HepG2 (cell line): Measurements from ENCODE around the gene CCDC117. TPM values are rescaled to one million over a fixed set of nuclear protein-coding genes. Genes with fewer than 3 reads are reported as not detected.

Experiments used
- AKNA ChIP-seq: sonication (generic); formaldehyde crosslinking; IDR thresholded peaks from 2 replicates; pipeline ENCODE4 v1.4.0; 2020; ENCODE audit warnings: missing genetic modification reagents, borderline replicate concordance
- BRF2 ChIP-seq: sonication (generic); formaldehyde crosslinking; IDR thresholded peaks from 2 replicates; pipeline ENCODE4 v1.8.1; 2022; ENCODE audit warnings: mild to moderate bottlenecking, missing genetic modification reagents
- FOXA1 ChIP-seq, 2 experiments: fragments of 450-650 bp in 1 of 2; sonication (generic) in 1 of 2; formaldehyde crosslinking in 1 of 2; IDR thresholded peaks; 2 replicates each; pipeline versions ENCODE4 v1.4.0 to v1.6.1; 2016 to 2020; ENCODE audit warnings: missing genetic modification reagents in 1 of 2
- HES4 ChIP-seq: sonication (generic); formaldehyde crosslinking; IDR thresholded peaks from 2 replicates; pipeline ENCODE4 v1.9.0; 2021; ENCODE audit warnings: mild to moderate bottlenecking, missing genetic modification reagents, borderline replicate concordance
- MAFG ChIP-seq: sonication (generic); formaldehyde crosslinking; IDR thresholded peaks from 2 replicates; pipeline ENCODE4 v1.5.1; 2020; ENCODE audit warnings: mild to moderate bottlenecking, missing genetic modification reagents
- SP2 ChIP-seq: sonication (generic); formaldehyde crosslinking; IDR thresholded peaks from 2 replicates; pipeline ENCODE4 v1.5.1; 2020; ENCODE audit warnings: mild to moderate bottlenecking, missing genetic modification reagents
- U2AF2 ChIP-seq: fragments of 200-400 bp; formaldehyde crosslinking; IDR thresholded peaks from 2 replicates; pipeline ENCODE4 v1.6.1; 2017; ENCODE audit warnings: low read depth, mild to moderate bottlenecking, low read length
- ZBTB10 ChIP-seq: sonication (generic); formaldehyde crosslinking; IDR thresholded peaks from 2 replicates; pipeline ENCODE4 v1.4.0; 2020; ENCODE audit warnings: missing genetic modification reagents, borderline replicate concordance
- ZNF614 ChIP-seq: IDR thresholded peaks from 2 replicates; pipeline ENCODE4 v1.6.1; 2018; ENCODE audit warnings: missing biosample characterization, missing genetic modification reagents, inconsistent platforms, borderline replicate concordance
- ZNF703 ChIP-seq: sonication (generic); formaldehyde crosslinking; IDR thresholded peaks from 2 replicates; pipeline ENCODE4 v1.5.1; 2020; ENCODE audit warnings: missing genetic modification reagents, mild to moderate bottlenecking, moderate library complexity, borderline replicate concordance
- polyA plus RNA-seq, 8 experiments: library from polyadenylated mRNA; depleted of rRNA in 3 of 8; stranded (reverse) in 7 of 8; unstranded in 1 of 8; fragments of >200 nt; fragmentation: Illumina TruSeq in 4 of 8; extraction: Trizol in 4 of 8; gene quantifications; 2 replicates each; pipeline versions ENCODE4 v1.2.1 to v1.2.3, GENCODE V29; 2011 to 2016; ENCODE audit warnings: low read depth in 4 of 8, missing spikeins in 1 of 8, mixed read lengths in 1 of 8; ENCODE audit not compliant: insufficient read depth in 1 of 8
- total RNA-seq, 5 experiments: library from RNA; depleted of rRNA; stranded (reverse); fragments of >200 nt; fragmentation: Illumina TruSeq; extraction: Trizol; gene quantifications; 2 replicates each; pipeline ENCODE4 v1.2.3, GENCODE V29; 2016; ENCODE audit warnings: low read depth in 1 of 5
- TF ChIP-seq, protein P1 (sequence below): sonication (generic); formaldehyde crosslinking; IDR thresholded peaks from 2 replicates; pipeline ENCODE4 v1.4.0; 2020; ENCODE audit warnings: low read depth, missing genetic modification reagents
- TF ChIP-seq, protein P2 (sequence below): sonication (generic); formaldehyde crosslinking; IDR thresholded peaks from 2 replicates; pipeline ENCODE4 v1.4.0; 2020; ENCODE audit warnings: low read depth, mild to moderate bottlenecking, missing genetic modification reagents

CCDC117 gene
- total and polyA plus RNA-seq, 2 of the 13 experiments (the other 11 are each of a cell fraction or from before 2014, with no cell fraction given) = 12.6 to 34.2 TPM

DNA sequence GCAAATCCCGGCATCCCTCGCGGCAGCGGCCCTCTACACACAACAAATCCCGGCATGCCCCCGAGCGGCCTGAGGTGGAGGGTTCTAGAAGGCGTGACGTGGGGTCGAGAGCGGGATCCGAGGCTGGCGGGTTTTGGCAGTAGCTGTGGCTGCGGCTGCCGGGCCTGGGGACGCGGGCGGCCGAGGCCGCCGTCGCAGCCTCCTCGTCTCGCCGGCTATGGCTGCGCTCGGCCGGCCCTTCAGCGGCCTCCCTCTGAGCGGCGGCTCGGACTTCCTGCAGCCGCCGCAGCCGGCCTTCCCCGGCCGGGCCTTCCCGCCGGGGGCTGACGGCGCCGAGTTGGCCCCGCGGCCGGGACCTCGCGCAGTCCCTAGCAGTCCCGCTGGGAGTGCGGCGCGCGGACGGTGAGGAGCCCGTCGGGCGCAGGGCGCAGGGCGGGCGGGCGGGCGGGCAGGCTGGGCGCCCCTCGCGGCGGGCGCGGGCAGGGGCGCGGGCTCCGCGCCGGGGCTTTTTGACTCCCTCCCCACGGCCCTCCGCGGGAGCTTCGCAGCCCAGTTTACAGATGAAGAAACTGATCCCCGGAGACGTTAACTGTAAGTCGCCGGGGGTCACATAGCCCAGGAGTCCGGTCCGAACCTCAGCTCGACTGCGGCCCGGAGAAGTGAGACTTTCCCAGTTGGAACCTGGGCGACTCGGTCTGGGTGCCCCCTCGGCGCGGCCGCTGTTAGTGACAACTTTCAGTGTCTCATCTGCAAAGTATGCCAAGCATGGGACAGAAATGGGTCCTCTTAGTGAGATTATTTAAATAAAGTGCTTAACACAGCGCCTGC lies at the start of gene CCDC117 (continued):
- TF ChIP-seq HES4 (no peak), ZNF614 (CRISPR knock-in tag) (peak; percentile 68; the same call in 1 of the 2 replicates), SP2 (no peak), U2AF2 (no peak), MAFG (CRISPR knock-in tag) (no peak), ZBTB10 (CRISPR knock-in tag) (no peak), AKNA (CRISPR knock-in tag) (no peak), ZNF703 (CRISPR knock-in tag) (no peak), BRF2 (CRISPR knock-in tag) (0 out of 2 replicates have a peak, but pooled peaks have one; percentile 30), FOXA1 (IDR thresholded peaks at IDR 0.05) (no peak), FOXA1 (CRISPR knock-in tag; IDR thresholded peaks at IDR 0.05) (no peak)
- TF ChIP-seq, protein P1, sequence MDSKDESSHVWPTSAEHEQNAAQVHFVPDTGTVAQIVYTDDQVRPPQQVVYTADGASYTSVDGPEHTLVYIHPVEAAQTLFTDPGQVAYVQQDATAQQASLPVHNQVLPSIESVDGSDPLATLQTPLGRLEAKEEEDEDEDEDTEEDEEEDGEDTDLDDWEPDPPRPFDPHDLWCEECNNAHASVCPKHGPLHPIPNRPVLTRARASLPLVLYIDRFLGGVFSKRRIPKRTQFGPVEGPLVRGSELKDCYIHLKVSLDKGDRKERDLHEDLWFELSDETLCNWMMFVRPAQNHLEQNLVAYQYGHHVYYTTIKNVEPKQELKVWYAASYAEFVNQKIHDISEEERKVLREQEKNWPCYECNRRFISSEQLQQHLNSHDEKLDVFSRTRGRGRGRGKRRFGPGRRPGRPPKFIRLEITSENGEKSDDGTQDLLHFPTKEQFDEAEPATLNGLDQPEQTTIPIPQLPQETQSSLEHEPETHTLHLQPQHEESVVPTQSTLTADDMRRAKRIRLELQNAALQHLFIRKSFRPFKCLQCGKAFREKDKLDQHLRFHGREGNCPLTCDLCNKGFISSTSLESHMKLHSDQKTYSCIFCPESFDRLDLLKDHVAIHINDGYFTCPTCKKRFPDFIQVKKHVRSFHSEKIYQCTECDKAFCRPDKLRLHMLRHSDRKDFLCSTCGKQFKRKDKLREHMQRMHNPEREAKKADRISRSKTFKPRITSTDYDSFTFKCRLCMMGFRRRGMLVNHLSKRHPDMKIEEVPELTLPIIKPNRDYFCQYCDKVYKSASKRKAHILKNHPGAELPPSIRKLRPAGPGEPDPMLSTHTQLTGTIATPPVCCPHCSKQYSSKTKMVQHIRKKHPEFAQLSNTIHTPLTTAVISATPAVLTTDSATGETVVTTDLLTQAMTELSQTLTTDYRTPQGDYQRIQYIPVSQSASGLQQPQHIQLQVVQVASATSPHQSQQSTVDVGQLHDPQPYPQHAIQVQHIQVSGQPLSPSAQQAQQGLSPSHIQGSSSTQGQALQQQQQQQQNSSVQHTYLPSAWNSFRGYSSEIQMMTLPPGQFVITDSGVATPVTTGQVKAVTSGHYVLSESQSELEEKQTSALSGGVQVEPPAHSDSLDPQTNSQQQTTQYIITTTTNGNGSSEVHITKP (CRISPR knock-in tag) = no peak
- TF ChIP-seq, protein P2, sequence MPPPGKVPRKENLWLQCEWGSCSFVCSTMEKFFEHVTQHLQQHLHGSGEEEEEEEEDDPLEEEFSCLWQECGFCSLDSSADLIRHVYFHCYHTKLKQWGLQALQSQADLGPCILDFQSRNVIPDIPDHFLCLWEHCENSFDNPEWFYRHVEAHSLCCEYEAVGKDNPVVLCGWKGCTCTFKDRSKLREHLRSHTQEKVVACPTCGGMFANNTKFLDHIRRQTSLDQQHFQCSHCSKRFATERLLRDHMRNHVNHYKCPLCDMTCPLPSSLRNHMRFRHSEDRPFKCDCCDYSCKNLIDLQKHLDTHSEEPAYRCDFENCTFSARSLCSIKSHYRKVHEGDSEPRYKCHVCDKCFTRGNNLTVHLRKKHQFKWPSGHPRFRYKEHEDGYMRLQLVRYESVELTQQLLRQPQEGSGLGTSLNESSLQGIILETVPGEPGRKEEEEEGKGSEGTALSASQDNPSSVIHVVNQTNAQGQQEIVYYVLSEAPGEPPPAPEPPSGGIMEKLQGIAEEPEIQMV (CRISPR knock-in tag) = 0 out of 2 replicates have a peak, but pooled peaks have one; percentile 60
